Right lobe of liver (tissue), 4 donors: ENCODE data around the gene ARCN1.

Source experiments
- CTCF ChIP-seq, 4 donors: fragments of 200-600 bp in 3 of 4; fragments of 450-650 bp in 1 of 4; IDR thresholded peaks; one replicate each; pipeline versions ENCODE4 v1.5.1 to v1.8.0; 2016 to 2022; ENCODE audit warnings: antibody characterized with exemption in 4 of 4, mild to moderate bottlenecking in 2 of 4
- POLR2A ChIP-seq: fragments of 450-650 bp; IDR thresholded peaks from one replicate; pipeline ENCODE4 v1.6.1; 2017; ENCODE audit warnings: antibody characterized with exemption, mild to moderate bottlenecking
- donor health status: DM: no; HTN: no; CAD: no.
- donor health status: DM: no; HTN: no; CAD: no.
- donor health status: DM: no; HTN: yes; CAD: no.

- TF ChIP-seq CTCF (IDR thresholded peaks at IDR 0.05) (no peak), POLR2A (no peak)
Observed at GRCh38 chr11:118640332-118641154, 68.3 kb downstream of the ARCN1 start.
